ENCODE results near the gene ZNF451. TPM values are rescaled to one million over a fixed set of nuclear protein-coding genes. Genes with fewer than 3 reads are reported as not detected.

Gene ZNF451
- total RNA-seq, 1 donor: 47.1 TPM

- DNase-seq (ENCODE audit: low read depth in 2 of 3, low spot score in 2 of 3): no peak
These were observed 111.7 kb downstream of the ZNF451 start for GRCh38 chr6:57201718-57202117.

- no peak for DNase-seq (ENCODE audit: low read depth in 2 of 3, low spot score in 2 of 3)
These were observed 115.8 kb downstream of the ZNF451 start for GRCh38 chr6:57205550-57206328.

- DNase-seq (ENCODE audit: low read depth in 2 of 3, low spot score in 2 of 3): no peak
These were observed 117.2 kb downstream of the ZNF451 start for GRCh38 chr6:57207141-57207540.

GRCh38 chr6:57207872-57208271 is 117.9 kb downstream of the ZNF451 start:
- no peak for DNase-seq (ENCODE audit: low read depth in 2 of 3, low spot score in 2 of 3)

GRCh38 chr6:57209030-57209429 is 119.0 kb downstream of the ZNF451 start:
- DNase-seq (ENCODE audit: low read depth in 2 of 3, low spot score in 2 of 3): no peak

GRCh38 chr6:57210060-57210459 is 120.1 kb downstream of the ZNF451 start:
- no peak for DNase-seq (ENCODE audit: low read depth in 2 of 3, low spot score in 2 of 3)

DNA sequence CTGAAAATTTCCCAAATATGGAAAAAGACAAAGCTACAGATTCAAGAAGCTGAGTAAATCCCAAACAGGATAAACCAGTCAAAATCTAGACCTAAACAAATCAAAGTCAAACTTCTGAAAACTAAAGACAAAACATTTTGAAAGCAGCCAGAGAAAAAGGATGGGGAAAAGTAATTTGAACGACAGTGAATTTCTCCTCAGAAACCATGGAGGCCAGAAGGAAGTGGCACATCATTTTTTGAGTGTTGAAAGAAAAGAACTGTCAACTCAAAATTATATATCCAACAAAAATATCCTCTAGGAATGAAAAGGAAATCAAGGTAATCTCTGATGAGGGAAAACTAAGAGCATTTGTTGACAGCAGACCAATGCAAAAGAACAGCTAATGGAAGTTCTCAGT is 125.3 kb downstream of the ZNF451 start:
- no peak for DNase-seq (ENCODE audit: low read depth in 2 of 3, low spot score in 2 of 3)

DNA sequence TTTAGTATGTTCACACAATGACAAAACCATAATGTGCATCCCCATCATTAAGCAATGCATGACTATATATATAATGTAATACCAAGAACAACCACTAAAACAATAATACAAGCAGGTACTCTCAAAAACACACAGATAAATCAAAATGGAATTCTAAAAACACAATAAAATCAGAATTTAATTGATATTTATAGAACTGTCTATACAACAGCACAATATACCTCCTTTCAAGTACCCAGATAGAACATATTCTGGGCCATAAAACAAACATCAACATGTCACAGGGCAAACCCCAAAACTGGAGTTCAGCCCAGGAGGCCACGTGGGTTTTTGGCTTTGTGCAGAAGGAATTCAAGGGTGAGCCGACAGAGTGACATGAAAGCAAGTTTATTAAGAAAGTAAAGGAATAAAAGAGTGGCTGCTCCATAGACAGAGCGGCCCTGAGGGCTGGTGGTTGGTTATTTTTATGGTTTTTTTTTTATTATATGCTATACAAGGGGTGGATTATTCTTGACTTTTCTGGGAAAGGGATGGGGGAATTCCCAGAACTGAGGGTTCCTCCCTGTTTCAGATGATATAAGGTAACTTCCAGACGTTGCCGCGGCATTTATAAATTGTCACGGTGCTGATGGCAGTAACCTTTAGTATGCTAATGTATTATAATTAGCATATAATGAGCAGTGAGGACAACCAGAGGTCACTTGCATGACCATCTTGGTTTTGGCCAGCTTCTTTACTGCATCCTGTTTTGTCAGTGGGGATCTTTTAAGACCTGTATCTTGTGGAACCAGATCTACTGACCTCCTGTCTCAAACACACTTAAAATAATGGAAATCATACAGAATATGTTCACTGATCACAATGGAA is 126.5 kb downstream of the ZNF451 start:
- DNase-seq (ENCODE audit: low read depth in 2 of 3, low spot score in 2 of 3): no peak

DNA sequence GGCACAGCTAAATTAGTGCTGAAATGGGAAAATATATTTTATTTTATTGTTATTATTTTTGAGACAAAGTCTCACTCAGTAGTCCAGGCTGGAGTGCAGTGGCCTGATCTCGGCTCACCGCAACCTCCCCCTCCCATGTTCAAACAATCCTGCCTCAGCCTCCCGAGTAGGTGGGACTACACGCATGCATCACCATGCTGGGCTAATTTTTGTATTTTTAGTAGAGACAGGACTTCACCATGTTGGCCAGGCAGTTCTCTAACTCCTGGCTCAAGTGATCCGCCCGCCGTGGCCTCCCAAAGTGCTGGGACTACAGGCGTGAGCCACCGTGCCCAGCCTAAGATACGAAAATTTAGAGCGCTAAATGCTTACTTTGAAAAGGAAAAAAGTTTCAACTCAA is 127.3 kb downstream of the ZNF451 start:
- no peak for DNase-seq (ENCODE audit: low read depth in 2 of 3, low spot score in 2 of 3)

Other genes starting within 250 kb of the ZNF451 start
- gene BEND6, start 135.1 kb upstream of the ZNF451 start, total RNA-seq: 0.27 TPM
- gene KIAA1586, start 43.5 kb upstream of the ZNF451 start, total RNA-seq: 5.4 TPM
- 2.2 TPM for gene BAG2, start 82.1 kb downstream of the ZNF451 start, total RNA-seq
- gene RAB23, start 132.1 kb downstream of the ZNF451 start, total RNA-seq: 1.1 TPM
- gene PRIM2, start 227.4 kb downstream of the ZNF451 start, total RNA-seq: 12.4 TPM

Measured in hematopoietic multipotent progenitor cell (in vitro differentiated cells).